GM18507 (cell line): ENCODE results near the gene ELL2.

ENCODE experiments used
- DNase-seq: peaks from one replicate; pipeline ENCODE4 v3.0.0; 2011; ENCODE audit warnings: low read depth; ENCODE audit not compliant: insufficient read length; ENCODE audit errors: extremely low spot score
- FAIRE-seq: peaks from 2 replicates; lab custom pipeline; 2011; peaks lifted over from hg19 to GRCh38; lab: Jason Lieb, UNC

ELL2 gene

GRCh38 chr5:95961617-95962474, at the start of gene ELL2:
Gene ELL2 (minus strand): TSS chr5:95961851. CDS start chr5:95961721, 130 bp downstream.
- DNase-seq, result peak; percentile 87
- peak; percentile 96 for FAIRE-seq

GRCh38 chr5:96008987-96009647, 47.5 kb upstream of the ELL2 start:
- FAIRE-seq, result no peak
- no peak for DNase-seq

DNA sequence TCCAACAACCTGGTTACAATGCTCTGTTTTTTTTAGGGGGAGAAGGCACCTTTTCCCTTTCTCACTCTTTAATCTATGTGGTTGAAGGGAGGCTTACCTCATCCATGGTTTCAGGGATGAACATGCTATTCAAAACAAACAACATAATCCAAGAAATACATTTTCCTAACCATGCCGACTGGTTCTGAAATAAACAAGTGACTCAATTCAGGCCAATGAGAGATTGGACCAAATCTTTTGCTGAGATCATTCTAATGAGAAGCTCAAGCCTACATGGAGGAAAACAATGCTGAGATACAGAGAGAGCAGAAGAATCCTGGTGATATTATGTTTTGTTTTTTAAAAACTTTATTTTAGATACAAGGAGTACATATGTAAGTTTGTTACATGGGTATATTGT, 46.8 kb upstream of the ELL2 start:
- FAIRE-seq (no peak), DNase-seq (no peak)

DNA sequence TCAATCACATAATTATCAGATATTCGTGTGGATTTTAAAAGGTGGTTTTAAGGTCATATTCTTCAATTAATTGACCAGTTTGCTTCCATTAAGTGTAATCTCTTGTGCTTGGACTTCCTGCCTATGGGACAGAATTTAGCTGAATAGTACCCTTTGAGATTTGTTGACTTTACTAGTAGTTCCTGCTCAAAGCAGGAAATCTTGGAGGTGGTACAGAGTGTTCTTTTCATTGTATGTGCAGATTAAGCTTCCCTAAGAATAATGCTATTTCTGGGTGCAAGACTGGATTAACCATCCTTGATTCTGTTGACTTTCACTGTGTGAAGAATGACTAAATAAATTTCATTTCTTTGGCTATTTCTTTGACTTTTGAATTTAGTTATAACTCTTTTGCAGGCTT, 45.4 kb upstream of the ELL2 start:
- DNase-seq, result no peak

DNA sequence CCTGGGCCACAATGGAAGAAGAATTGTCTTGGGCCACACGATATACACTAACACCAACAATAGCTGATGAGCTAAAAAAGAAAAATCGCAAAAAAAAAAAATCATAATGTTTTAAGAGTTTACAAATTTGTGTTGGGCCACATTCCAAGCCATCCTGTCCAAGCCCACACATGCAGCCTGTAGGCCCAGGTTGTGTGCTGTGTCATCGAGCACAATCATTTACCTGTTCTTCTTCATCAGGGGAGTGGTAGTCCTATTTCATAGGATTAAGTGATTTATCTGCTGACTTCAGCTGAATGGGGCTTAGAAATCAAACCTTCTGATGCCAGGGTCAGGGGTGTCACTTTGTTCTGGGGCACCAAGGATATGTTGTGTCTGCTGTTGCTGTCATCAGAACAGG, 44.6 kb upstream of the ELL2 start:
- DNase-seq, result no peak
- FAIRE-seq, result no peak

More for the DNA sequence above, 45.4 kb upstream of the ELL2 start:
- FAIRE-seq, result no peak

GRCh38 chr5:96004754-96005153, 43.1 kb upstream of the ELL2 start:
- DNase-seq (no peak), FAIRE-seq (no peak)

- DNase-seq (no peak), FAIRE-seq (no peak)
Measured at GRCh38 chr5:96004087-96004486, 42.4 kb upstream of the ELL2 start.

DNA sequence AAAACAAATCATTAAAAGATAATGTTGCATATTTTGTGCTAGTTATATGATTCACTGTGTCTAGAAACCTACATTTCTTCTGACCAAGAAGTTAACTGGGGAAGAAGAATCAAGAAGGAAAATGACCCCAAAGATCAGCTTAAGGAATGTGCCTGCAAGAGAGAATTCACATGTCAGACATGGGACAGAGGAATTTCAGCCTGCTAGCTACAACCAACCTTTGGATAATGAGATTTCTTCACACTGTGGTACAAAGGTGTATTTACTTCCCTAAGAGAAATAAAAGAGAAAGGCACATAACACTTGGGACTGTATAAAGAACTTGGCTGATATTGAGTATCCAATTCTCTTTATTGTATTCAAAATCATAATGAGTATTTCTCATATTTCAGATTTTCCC, 39.6 kb upstream of the ELL2 start:
- FAIRE-seq (no peak), DNase-seq (no peak)

DNA sequence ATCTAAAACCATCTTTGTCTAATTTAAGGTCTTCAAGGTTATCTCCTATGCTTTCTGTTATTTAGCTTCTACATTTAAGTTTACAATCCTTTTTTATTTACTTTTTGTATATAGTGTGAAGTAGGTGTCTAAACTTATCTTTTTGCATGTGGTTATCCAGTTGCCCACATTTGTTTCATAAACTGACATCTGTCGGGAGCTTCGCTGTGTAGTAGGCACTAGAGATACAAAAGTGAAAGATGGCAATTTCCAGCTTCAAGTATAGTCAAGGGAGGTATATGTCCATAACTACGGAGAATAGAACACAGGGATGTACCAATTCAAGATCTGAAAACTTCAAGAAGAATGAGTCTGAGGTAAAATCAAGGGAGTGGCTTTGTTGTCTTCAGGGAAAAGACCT, 38.7 kb upstream of the ELL2 start:
- no peak for FAIRE-seq
- DNase-seq, result no peak

DNA sequence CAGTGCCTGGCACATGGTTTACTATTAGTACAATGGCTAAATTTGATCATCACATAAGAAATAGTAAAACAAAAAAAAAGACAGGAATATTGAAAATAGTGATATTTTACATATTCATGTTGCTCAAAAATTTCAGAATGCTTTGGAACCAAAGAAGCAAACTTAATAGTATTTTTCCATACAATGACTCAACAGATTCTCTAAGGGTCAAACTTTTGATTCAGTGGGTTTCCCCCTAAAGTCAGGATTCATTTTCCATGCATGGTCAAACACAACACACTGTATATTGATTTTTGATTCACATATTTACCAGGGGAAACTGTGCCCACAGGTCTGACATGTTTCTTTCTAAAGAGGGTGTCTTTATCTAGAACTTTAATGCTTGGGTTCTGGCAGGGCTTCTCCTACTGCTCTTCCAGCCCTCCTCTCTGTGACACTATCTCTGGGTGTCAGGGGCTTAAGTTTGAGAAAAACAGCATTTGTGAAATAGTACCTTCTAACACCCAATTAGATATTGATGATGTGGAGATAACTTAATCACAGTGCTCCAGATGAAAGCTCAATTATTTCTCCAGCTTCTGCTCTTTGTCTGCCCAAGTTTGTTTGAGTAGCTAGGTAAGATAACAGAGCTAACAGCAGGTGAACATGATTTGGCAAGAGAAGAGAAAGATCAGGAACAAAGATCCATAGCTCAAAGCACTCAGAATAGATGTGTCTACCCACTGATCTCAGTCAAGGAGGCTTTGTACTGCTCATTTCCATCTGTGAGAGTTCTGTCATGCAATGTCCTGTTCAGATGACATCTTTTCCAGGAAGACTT, 35.5 kb upstream of the ELL2 start:
- FAIRE-seq (no peak), DNase-seq (no peak)

GRCh38 chr5:95995962-95996489, 34.4 kb upstream of the ELL2 start:
- FAIRE-seq (no peak), DNase-seq (no peak)

DNA sequence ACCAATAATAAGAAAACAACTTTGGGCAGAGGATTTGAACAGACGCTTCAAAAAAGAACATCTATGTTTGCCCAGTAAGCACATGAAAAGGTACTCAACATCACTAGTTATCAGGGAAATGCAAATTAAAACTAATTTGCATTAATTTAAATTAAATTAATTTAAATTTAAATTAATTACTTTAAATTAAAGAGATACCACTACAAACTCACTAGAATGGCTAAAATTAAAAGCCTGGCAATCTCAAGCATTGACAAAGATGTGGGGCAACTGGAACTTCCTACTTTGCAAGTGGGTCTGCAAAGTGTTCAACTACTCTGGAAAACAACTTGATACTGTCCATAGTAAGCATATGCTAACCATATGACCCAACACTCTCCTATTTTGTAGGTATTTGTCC, 32.1 kb upstream of the ELL2 start:
- DNase-seq, result no peak
- FAIRE-seq, result no peak

DNA sequence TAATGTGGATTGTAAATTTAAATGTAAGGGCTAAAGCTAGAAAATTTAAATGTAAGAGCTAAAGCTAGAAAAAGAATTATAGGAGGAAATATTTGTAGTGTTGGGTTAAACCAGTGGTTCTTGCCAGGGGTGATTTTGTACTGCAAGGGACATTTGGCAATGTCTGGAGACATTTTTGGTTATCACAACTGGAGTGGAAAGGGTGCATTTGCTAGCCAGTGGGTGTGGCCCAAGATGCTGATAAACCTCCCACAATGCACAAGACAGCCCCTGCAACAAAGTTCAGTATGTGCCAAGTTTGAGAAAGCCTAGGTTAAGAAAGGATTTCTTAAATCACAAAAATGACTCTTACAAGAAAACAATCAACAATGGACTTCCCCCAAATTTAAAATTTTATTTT, 31.6 kb upstream of the ELL2 start:
- FAIRE-seq (no peak), DNase-seq (no peak)

GRCh38 chr5:95989283-95990048, 27.8 kb upstream of the ELL2 start:
- FAIRE-seq (no peak), DNase-seq (no peak)

- FAIRE-seq (no peak), DNase-seq (no peak)
Measured at GRCh38 chr5:95988877-95989276, 27.2 kb upstream of the ELL2 start.

DNA sequence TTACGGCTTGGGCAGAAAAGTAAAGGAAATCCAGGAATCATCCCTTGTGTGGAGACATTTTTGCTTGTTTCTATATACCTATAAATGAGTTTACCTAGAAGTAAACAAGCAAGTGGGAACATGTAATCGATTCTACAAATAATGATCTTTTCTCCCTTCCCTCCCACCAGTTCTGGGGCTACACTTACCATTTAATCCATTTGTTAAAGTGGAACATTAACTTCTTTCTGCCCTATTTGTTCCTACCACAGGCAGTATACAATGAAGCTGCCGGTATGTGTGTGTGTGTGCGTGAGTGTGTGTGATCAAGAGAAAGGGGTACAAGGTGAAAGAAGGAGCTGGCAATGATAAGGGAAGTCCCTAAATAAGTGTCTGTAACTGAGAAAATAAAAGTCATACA, 26.4 kb upstream of the ELL2 start:
- DNase-seq, result no peak
- no peak for FAIRE-seq

GRCh38 chr5:95986937-95987520, 25.4 kb upstream of the ELL2 start:
- FAIRE-seq, result no peak
- no peak for DNase-seq

DNA sequence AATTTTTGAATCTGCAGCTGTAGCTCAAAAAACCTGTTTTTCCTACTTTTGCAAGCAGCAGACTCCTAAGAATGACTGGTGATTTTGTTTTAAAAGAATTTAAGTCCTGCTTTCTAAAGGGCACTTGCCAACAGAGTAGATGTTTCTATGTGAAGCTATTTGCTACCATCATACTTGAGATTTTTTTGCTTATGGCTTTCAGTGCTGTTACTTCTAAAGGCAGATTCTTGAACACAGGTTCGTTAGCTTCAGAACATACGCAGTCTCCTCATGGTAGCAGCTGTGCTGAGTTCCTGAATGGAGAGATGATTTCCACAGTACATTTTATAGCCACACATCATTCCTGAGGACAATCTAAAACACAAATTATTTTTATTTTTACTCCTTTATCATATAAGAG, 24.4 kb upstream of the ELL2 start:
- DNase-seq, result no peak
- no peak for FAIRE-seq

DNA sequence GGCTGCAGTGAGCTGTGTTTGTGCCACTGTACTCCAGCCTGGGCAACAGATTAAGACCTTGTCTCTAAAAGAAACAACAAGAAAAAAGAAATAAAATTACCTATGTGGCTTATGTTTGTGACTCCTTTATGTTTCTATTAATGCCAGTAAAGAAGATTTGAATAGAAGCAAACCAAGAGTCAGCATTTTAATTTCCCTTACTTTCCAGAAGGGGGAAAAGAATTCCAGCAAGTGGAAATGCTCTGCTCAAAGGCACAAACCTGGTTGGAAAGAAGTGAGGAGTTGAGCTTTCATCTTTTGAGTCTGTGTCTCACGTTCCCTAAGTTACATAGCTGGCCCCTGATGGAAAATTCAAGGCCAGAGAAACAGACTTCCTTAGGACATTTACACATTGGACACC, 23.6 kb upstream of the ELL2 start:
- no peak for DNase-seq
- FAIRE-seq, result peak; percentile 18
